NCI-H1105 (cell line): ENCODE measurements around the gene MLC1.
"Not testable (repeated sequence)": the region's sequence is repeated elsewhere in the genome, so short reads cannot be mapped to it uniquely, and the experiment has no call there.

Experiments used
- DNase-seq: peaks from one replicate; lab custom pipeline; 2025; lab: John Stamatoyannopoulos, UW

MLC1 gene

DNA sequence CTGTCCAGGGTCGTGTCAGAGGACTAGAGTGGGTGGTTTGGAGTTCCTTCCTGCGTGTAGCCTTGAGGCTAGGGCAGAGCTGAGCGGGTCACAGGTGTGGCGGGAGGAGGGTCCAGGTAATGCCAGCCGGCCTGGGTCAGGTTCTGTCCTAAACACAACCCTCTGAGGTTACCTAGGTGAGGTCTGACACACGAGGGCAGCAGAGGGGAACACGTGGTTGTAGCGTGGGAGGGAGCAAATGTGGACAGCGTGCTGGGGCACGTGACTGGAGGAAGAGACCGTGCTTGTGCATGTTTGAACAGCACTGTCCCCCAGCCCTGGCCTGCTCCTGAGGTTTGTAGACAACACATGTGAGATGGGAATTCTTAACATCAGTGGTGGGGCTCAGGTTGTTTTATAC is 17.7 kb upstream of the MLC1 start:
- no peak for DNase-seq

DNA sequence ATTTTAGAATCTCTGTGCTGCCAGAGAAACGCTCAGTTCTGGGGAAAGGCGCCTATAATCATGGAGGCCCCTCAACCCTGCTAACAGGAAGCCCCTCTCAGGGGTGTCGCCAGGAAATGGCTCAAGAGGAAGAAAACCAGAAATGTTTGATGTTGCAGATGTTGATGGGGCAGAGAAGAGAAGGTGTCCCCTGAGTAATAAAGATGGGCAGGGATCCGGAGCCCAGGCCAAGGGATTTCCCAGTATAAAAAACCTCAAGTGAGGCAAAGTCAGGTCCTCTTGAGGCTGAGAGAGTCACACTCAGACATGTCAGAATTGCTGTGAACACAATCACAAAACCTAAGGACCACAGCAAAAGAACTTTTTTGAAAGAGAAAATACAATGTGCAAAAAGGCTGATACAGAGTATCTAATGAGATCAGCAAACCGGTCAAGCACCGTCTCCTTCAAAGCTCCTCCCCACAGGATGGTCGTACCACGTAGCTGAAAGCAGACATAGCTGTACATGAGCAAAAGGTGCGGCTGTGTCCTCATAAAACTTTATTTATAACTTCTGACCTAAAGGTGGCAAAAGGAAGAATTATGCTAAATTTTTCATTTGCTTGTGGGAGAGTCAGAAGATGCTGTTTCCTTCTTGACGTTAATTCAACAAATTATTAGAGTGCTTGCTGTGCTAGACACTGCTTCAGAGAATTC is 16.8 kb upstream of the MLC1 start:
- DNase-seq: no peak

DNA sequence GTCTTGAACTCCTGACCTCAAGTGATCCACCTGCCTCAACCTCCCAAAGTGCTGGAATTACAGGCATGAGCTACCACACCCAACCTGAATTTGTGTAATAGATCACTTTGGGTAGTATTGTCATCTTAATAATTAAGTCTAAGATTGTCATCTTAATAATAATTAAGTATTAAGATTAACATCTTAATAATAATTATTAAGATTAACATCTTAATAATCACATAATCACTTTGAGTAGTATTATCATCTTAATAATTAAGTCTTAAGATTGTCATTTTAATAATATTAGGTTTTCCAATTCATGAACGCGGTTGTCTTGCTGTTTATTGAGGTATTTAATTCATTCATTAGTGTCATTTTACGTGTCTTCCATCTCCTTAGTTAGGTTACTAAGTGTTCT is 12.8 kb upstream of the MLC1 start:
- no peak for DNase-seq

DNA sequence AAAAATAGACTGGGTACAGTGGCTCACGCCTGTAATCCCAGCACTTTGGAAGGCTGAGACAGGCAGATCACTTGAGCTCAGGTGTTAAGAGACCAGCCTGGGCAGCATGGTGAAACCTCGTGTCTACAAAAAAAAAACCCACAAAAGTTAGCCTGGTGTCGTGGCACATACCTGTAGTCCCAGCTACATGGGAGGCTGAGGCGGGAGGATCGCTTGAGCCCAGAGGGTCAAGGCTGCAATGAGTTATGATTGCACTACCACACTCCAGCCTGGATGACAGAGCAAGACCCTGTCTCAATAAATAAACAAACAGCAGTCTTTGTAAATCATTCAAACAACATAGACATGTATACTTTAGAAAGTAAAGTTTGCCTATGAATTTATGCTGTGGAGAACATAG is 7.1 kb upstream of the MLC1 start:
- DNase-seq: no peak

DNA sequence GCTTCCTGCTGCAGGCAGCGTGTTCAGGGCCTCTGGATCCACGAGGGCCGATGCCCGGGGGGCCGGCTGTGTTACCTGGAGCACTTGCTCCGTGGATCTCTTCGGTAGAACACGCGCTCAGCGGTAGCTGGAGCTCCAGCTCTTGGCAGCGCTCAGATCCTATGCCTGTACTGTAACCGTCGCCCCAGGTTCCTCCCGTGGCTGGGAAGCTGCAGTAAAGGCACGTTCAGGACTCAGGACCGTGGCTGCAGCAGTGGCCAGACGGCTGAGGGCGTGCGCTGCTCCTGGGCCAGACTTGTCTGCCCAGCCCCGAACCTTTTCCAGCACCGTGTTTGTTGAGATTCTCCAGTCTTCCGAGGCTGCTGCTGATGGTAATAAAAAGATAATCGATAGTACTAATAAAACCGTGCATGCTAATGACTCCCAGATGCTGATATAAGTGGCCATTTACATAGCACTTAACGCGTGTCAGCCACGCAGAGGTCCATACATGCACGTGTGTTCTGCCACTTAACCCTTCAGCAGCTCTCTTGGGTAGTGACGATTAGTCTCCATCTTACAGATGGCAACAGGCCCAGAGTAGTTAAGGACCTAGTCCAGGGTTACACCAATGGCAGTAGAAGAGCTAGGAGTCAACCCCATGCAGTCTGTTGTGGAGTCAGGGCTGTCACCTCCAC is 6.0 kb upstream of the MLC1 start:
- no peak for DNase-seq

DNA sequence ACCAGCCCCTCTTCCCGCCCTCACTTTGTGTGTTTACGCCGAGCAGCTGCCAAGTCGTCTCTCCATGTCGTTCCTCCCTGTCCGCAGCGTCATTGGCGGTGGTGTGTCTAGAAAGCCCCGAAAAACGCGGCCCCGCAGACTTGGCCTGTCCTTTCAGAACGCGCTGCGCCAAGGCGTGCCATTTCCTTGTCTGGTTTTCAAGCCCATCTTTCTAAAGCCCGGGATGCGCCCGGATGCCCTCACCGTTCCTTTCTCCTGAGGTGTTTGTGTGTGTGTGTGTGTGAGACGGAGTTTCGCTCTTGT is 5.1 kb upstream of the MLC1 start:
- DNase-seq: no peak

DNA sequence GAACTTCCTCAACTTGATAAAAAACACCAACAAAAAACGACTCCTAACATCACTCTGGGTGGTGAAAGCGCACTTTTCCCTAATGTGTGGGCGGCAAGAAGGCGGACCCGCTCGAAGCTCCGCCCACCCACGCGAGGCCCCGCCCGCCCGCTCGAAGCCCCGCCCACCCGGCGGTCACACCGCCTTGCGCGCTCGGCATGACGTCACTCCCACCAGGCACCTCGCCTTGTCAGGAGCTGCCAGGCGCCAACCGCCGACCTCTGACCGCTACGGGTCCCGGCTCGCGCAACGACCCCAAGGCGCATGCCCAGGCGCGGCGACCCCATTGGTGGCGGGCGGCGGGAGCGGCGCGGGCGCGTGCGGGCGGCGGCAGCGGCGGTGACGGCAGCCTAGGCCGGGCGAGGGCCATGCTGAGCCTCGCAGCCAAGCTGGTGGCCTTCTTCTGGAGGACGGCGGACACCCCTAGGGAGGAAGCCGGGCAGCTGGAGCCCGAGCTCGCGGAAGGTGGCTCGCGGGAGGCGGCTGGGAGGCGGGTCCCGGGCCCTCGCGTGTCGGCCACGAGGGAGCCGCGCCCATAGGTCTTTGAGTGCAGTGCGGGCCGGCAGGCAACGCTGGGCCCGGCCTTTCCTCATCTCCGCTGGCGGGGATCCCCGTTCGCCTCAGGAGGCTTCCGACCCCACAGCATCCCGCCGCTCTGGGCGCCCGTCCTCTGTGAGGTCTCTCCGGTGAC is 4.6 kb upstream of the MLC1 start, which contains the start of gene MOV10L1:
TSS of gene MOV10L1 (plus strand) at position 325 of the 730 bp plus-strand sequence. CDS start at position 408, 83 bp downstream.
- no peak for DNase-seq

DNA sequence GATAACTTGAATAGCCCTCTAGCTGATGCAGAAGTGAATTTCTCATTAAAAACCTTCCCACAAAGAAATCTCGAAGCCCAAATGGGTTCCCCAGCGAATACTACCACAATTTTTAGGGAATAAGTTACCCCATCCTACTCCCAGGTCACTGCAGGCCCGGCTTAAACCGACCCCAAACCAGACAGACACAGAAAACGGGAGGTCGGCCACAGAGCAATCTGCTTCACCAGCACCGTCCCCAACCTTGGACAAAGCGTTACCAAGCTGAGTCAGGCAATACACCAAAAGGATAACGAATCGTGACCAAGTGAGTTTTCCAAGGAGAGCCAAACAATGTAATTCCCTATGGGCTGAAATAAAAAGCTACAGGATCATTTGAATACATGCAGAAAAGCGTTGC is 4.0 kb upstream of the MLC1 start:
- no peak for DNase-seq

DNA sequence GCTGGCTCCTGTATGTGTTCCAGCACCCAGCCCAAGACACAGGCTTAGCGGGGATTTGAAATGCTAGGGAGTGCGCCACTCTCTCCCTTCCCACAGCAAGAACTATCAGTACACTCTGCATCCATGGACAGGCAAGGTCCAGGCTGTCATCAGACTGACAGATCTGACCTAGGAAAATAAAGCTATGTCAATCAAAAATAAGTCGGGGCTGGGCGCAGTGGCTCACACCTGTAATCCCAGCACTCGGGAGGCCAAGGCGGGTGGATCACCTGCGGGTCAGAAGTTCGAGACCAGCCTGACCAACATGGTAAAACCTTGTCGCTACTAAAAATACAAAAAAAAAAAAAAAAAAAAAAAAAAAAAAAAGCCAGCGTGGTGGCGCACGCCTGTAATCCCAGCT is 2.9 kb upstream of the MLC1 start:
- DNase-seq: no peak

DNA sequence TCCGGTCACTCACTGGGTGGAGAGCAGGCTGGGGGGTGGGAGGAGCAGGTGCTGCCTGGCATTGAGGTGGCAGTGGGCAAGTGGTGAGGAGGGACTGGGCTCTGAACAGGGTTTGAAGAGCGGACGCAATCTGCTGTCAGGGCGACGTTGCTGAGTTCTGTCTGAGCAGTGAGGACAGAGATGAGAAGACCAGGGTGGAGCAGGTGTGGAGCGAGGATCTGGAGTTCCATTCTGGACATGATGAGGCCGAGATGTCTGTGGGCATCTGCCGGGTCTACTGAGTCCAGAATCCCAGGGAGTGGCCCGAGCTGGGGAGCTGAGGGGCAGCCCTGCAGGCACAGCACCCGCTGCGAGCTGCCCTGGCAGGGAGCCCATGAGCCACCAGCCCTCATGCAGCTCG is 2.4 kb upstream of the MLC1 start:
- DNase-seq: no peak

DNA sequence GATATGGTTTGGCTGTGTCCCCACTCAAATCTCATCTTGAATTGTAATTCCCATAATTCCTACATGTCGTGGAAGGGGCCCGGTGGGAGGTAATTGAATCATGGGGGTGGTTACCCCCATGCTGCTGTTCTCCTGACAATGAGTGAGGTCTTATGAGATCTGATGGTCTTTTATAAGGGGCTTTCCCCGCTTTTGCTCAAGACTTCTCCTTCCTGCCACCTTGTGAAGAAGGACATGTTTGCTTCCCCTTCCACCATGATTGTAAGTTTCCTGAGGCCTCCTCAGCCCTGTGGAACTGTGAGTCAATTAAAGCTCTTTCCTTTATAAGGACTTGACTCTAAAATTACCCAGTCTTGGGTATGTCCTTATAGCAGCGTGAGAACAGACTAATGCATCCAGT is 1.7 kb upstream of the MLC1 start:
- not testable (repeated sequence) for DNase-seq

DNA sequence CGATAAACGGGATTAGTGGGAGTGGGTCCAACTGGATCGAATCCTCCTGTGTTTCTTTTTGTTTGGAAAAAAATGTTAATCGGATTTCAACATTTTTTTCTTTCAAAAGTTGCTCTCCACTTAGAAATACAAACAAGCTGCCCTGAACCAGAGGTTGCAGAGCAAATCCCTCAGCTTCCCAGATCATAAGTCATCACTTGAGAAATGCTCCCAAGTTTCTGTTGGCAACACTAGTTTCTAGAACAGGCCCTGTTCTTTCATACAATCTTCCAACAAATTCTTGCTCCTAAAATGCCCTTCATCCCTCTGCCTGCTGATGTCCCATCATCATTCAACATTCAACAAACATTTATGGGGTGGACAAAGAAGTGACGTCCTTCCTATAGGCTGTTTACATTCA is 1.3 kb upstream of the MLC1 start:
- DNase-seq: no peak

DNA sequence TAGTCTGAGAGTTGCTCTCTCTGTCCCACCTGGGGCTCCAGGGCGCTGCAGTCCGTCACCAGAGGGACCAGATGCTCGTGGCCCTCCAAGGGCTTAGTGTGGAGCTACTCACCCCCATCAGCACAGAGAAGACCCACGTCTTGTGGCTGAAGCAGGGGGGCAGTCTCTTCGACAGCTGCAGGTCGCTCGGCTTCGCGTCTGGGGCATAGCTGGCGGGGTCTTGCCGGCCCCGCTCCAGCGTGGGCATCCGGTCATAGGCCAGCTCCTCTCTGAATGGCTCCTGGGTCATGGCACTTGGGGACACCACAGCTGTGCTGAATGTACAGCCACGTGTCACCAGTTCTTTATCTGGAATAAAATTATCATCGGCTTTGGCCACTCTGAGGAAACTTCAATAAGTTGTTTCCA is 608 bp downstream of the MLC1 start:
- no peak for DNase-seq

DNA sequence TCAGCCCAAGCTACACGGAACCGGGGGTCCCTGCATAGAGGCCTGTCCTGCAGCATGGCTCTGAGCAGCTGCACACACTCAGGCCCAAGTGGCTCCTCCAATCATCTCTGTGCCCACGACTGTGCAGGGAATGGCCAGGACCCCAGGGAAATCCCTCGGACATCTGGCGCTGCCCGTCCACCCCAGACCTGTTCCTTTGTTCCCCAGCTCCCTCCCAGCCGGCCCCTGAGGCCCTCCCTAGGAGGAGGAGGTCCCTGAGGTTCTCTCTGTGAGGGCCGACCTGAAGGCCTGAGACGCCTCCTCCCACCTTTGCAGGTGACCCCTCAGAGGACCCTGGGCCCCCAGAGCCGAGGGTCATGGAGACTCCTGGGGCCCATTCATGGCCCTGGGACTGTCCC is 1.1 kb downstream of the MLC1 start:
- DNase-seq: no peak

DNA sequence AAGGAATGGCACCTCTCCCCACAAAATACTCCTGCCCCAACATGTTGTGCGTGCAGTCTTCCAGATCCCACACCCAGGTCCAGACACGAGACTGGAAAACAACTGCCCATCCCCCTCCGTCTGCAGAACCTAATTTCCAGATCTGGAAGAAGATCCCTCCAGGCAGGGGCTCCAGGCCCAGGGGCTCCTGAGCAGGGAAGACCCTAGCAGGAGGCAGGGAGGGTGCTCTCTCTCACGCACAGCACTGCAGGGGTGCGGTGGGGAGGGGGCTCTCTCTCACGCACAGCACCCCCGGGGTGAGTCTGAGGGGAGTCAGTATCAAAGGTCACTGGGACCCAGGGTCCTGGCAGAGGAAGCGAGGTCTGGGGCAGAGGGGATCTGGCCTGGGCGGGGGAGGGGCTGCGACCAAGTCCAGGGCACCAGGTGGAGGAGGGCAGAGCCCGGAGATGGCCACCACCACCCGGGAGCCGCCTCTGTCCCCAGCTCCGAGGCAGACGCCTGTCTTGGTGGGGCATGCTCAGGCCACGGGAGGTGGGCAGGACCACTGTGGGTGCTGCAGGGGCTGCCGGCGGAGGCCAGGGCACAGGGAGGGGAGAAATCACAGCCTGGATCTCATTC is 1.7 kb downstream of the MLC1 start:
- no peak for DNase-seq

DNA sequence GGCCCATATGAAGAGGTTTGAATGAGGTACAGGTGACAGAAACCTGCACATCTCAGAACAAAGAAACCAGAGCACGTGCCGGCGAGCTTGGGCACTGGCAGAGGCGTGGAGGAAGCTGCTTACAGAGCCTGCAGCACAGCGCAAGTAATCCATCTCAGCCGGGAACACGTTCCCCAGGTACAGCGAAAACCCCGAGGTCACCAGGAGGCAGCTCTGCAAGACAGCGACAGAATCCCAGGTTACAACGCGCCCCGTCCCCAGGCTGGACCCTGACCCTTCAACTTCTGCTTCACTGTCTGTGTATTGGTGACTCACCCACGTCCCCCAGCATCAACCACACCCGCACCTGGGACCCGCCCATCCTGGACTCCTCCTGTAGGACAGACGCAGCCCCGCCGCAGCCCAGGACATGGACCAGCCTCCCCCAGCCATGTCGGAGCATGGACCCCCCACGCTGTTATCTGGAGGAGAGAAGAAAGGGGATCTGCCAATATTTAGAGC is 2.2 kb downstream of the MLC1 start:
- no peak for DNase-seq

DNA sequence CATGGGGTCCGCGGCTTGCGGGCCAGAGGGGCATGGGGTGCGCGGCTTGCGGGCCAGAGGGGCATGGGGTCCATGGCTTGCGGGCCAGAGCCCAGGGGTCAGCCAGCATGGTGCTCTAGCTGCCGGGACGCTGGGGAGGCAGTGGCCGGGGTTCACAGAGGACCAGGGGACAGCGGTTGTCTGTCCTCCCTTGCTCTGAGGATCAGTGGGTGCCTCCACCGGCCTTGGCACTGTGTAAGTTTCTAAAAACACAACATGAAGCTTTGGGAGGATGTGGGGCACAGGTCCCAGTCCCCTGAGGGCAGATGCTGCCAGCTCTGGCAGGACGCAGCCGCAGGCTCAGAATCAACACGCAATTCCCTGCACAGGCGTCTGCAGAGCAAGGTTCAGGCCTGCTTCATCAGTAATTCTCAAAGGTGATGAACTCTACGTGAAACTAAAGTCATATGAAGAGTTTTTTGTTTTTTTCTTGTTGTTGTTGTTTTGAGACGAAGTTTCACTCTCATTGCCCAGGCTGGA is 3.0 kb downstream of the MLC1 start:
- no peak for DNase-seq

DNA sequence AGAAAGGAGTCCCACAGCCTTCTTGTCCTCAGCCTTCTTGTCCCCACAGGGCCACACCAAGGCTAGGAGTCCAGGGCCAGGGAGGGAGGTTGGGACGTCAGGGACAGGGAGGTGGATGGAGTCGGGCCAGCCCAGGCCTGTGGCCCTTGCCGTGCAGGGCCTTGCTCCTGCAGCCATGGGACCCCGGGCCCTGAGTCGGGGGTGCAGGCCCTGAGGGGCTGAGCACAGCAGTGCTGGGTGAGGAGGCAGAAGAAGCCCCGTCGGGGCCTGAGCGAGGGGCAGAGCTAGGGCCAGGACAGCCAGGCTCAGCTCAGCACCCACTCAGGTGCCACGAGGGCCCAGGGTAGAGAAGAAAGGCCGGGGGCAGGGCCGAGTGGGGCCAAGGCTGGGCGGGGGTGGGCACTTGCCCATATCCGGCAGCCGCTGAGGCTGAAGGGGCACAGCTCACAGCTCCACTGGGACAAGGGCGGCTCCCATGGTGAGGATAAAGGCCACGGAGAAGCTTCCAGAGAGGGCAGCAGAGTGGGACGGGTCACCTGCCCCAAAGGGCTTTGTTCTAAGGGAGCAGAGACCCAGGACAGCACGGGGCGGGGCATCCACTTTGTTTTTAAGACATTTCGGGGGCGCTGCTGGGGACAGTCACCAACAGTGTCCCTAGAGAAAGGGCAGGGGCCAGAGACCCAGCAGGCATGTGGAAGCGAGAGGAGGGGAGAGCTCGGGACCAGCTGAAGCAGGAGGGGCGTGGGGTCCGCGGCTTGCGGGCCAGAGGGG is 3.6 kb downstream of the MLC1 start:
- DNase-seq: no peak

DNA sequence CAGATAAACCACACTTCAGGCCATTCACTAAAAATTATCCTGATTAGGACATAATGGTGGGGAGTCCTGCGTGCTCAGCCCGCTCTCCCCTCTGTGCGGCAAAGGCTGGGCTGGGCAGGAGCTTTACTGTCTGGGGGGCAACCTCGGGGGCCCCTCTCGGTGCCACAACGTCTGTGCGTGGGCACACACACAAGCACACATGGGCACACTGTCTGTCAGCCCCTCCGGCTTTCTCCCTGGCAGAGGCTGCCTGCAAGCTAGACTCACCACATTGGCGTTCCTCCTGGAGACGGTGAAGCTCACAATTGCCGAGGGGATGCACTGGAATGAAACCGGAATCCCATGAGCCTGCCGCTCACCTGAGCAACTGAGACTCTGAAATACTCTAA is 5.2 kb downstream of the MLC1 start:
- no peak for DNase-seq

DNA sequence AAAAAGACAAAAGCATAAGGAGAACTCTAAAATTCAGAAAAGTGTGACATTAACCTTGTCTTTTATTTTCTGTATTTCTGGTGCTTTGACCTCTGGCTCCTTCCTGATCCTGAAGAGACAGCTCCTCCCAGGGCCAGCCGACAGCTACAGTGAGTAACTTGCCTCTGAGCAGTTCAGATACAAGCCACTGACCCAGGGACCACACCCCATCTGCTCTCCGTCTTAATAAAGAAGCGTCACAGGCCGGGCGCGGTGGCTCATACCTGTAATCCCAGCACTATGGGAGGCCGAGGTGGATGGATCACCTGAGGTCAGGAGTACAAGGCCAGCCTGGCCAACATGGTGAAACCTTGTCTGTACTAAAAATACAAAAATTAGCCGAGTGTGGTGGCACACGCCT is 6.5 kb downstream of the MLC1 start:
- no peak for DNase-seq

DNA sequence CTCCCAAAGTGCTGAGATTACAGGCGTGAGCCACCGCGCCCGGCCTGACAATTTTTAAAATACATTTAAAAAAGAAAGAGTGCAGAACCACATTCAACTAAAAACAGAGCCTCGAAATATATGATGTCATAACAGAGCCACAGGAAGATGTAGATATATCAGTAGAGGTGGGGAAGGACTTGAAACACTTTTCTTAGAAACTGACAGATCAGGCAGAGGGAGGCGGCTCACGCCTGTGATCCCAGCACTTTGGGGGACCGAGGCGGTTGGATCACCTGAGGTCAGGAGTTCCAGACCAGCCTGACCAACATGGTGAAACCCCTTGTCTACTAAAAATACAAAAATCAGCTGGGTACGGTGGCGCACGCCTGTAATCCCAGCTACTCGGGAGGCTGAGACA is 7.0 kb downstream of the MLC1 start:
- no peak for DNase-seq
